Stimulated activated naive CD4-positive, alpha-beta T cell treated with Interleukin-2 at 50 U/mL for 16 hours (primary cell): ENCODE results near the gene THAP4.
A peak's percentile ranks its signal among the peaks of the same experiment; 100 is the strongest.

Experiments used
- DNase-seq: peaks from one replicate; lab custom pipeline; 2025; lab: John Stamatoyannopoulos, UW

THAP4 gene, protein sequence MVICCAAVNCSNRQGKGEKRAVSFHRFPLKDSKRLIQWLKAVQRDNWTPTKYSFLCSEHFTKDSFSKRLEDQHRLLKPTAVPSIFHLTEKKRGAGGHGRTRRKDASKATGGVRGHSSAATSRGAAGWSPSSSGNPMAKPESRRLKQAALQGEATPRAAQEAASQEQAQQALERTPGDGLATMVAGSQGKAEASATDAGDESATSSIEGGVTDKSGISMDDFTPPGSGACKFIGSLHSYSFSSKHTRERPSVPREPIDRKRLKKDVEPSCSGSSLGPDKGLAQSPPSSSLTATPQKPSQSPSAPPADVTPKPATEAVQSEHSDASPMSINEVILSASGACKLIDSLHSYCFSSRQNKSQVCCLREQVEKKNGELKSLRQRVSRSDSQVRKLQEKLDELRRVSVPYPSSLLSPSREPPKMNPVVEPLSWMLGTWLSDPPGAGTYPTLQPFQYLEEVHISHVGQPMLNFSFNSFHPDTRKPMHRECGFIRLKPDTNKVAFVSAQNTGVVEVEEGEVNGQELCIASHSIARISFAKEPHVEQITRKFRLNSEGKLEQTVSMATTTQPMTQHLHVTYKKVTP

GRCh38 chr2:241637018-241637794, at the start of gene THAP4, which contains the start of gene ATG4B:
Gene THAP4 (minus strand): TSS chr2:241637158. CDS start chr2:241637017, 141 bp downstream.
Gene ATG4B (plus strand): TSS chr2:241637693. CDS start chr2:241637715, 22 bp downstream.
- peak; percentile 68 for DNase-seq

- no peak for DNase-seq
Observed at GRCh38 chr2:241686324-241686649, 49.3 kb upstream of the THAP4 start.

DNA sequence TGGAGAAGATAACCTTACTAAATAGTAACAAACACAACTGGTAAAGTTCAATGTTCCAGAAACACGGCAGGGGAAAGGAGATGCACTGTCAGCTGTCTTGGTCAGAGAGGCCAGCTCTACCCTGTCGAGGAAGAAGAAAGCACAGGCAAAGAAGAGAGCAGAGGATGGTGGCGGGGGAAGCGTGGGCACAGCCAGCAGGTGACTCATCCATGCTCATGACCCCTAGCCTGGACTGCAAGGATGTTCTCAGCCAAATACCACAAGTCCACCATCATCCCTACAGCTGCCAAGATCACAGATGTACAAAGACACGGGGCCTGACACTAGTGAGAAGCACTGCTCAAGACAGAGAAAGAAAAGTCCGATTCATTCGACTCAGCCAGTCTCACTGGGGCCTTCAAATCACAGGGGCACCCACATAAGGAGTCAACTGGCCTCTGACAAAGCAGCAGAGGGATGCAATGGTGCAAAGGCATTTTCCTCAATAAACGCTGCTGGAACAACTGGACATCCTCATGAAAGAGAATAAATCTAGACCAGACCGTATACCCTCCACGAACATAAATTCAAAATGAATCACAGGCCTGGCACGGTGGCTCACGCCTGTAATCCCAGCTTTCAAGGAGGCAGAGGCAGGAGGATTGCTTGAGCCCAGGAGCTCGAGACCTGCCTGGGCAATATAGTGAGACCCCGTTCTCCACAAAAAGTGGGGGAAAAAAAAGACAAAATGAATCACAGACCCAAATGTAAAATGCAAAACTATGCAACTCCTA, 44.1 kb upstream of the THAP4 start:
- no peak for DNase-seq

- no peak for DNase-seq
Observed at GRCh38 chr2:241680044-241680443, 43.1 kb upstream of the THAP4 start.

- DNase-seq, result no peak
Observed at GRCh38 chr2:241678784-241679540, 42.0 kb upstream of the THAP4 start.

- DNase-seq, result no peak
Observed at GRCh38 chr2:241678307-241678706, 41.3 kb upstream of the THAP4 start.

GRCh38 chr2:241677392-241677791, 40.4 kb upstream of the THAP4 start:
- no peak for DNase-seq

GRCh38 chr2:241676665-241677064, 39.7 kb upstream of the THAP4 start:
- DNase-seq, result no peak

- no peak for DNase-seq
Observed at GRCh38 chr2:241675885-241676284, 38.9 kb upstream of the THAP4 start.

DNA sequence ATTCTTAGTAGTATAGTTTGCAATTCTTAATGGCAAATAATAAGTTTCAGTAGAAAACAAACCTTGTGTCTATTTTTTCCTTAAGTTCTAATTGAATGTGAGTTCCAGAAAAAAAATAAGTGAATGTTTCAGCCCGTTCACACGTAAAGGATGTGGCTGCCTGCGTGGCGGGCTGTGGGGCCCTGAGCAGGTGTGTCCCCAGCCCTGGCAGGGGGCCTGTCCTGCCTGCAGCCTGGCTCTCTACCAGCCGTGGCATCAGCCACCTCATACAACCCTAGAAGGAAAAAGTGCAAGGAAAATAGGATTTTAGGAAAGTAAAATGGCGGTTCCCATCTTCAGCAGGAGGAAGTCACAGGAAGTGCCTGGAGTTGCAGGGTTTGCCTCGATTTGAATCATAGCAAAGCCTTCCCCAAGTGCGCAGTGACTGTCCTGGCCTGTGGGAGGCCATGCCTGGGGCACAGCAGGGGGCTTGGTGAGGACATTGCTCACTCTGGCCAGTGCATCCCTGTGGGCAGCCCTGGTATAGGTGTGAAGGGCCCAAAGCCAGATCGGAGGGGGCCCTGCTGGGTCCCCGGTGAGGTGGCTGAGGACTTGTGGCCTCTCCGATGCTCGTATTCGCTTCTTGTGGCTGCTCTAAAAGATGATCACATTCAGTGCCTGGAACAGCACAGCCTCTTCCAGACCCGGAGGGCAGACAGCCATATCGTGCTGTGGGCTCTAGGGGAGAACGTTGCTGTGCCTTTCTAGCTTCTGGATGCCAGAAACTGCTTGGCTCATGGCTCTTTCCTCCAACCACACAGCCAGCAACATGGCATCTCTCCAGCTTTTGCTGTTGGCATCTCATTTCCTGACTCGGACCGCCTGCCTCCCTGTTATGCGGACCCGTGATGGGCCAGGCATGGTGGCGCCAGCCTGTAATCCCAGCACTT, 37.1 kb upstream of the THAP4 start:
- no peak for DNase-seq

DNA sequence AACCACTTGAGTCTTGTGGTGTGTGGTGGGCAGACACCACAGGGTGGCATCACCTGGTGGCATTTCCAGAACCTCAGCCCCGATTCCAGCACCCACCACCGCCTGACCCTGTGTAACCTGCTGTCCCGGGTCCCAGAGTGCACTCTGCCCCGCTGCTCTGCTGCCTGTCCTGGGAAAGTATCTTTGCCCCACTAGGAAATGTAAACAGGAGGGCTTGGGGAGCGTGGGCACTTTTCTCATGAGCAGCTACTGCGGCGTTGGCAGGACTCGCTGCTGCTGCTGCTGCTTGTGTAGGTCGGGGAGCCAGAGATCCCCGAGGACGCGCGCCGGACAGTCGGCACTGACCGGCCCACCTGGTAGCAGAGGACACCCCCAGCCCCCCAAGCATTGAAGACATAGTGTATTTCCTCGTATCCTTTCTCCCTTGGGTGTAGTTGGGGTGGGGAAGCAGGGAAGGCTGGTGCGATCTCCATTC, 36.3 kb upstream of the THAP4 start:
- no peak for DNase-seq

- no peak for DNase-seq
Observed at GRCh38 chr2:241672243-241673188, 35.6 kb upstream of the THAP4 start.

GRCh38 chr2:241671457-241672240, 34.7 kb upstream of the THAP4 start:
- DNase-seq, result no peak

DNA sequence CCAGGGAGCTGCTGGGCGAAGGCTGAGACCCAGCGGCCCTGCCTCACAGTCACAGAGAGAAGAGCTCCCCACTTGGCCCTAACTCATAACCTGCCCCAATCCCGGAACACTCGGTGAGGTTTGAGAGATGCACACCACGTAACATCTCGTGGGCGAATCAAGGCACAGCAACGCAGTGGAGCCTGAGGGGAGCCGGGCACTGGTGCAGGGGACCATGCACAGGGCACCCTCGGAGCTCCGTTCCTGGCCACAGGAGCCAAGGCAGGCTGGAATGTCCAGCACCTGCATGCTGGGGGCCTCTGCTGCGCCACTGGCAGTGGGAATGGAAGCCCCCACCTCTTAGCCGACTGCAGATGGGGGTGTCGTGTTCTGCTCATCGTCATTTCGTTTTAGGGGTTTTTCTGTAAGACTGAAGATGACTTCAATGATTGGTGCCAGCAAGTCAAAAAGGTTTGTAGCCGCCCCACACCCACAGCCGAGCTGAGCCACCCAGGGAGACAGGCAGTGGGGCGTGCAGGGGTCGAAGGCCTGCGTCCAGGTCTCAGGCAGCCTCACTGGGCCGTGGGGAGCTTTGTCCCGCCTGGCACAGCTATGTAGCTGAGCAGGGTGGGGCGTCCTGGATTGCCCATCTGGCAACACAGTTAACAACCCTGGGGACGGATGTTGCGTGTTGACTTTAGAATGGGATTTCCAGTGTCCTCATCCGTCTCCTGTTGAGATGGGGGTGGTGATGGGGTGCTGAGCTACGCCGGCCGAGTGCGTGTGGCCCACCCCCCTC, 33.6 kb upstream of the THAP4 start:
- DNase-seq, result no peak

- no peak for DNase-seq
Observed at GRCh38 chr2:241668839-241669238, 31.9 kb upstream of the THAP4 start.

GRCh38 chr2:241668354-241668753, 31.4 kb upstream of the THAP4 start:
- no peak for DNase-seq

GRCh38 chr2:241666627-241667400, 29.9 kb upstream of the THAP4 start:
- no peak for DNase-seq
